Measurements from ENCODE around the gene LIFR.

DNA sequence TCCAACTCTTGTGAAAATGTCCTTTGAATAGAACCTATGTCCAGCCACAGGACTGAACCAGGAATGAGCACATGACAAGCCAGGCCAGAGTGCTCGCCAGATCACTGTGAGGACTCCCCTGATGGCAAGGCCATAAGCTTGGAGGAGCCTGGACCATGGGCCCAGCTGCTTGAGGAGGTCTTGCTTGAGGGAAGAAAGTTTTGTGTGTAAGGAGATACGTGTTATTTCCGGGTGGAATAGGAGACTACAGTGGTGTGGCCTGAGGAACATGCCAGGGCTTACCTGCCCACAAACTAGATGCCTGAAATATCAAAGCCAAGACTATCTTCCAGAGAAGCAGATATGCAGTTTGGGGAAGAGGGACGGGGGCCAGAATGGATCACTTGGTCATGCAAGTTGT is 84.7 kb downstream of the LIFR start:
- TF ChIP-seq, protein P1, sequence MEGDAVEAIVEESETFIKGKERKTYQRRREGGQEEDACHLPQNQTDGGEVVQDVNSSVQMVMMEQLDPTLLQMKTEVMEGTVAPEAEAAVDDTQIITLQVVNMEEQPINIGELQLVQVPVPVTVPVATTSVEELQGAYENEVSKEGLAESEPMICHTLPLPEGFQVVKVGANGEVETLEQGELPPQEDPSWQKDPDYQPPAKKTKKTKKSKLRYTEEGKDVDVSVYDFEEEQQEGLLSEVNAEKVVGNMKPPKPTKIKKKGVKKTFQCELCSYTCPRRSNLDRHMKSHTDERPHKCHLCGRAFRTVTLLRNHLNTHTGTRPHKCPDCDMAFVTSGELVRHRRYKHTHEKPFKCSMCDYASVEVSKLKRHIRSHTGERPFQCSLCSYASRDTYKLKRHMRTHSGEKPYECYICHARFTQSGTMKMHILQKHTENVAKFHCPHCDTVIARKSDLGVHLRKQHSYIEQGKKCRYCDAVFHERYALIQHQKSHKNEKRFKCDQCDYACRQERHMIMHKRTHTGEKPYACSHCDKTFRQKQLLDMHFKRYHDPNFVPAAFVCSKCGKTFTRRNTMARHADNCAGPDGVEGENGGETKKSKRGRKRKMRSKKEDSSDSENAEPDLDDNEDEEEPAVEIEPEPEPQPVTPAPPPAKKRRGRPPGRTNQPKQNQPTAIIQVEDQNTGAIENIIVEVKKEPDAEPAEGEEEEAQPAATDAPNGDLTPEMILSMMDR (IDR thresholded peaks at IDR 0.05): no peak
- TF ChIP-seq, protein P2, sequence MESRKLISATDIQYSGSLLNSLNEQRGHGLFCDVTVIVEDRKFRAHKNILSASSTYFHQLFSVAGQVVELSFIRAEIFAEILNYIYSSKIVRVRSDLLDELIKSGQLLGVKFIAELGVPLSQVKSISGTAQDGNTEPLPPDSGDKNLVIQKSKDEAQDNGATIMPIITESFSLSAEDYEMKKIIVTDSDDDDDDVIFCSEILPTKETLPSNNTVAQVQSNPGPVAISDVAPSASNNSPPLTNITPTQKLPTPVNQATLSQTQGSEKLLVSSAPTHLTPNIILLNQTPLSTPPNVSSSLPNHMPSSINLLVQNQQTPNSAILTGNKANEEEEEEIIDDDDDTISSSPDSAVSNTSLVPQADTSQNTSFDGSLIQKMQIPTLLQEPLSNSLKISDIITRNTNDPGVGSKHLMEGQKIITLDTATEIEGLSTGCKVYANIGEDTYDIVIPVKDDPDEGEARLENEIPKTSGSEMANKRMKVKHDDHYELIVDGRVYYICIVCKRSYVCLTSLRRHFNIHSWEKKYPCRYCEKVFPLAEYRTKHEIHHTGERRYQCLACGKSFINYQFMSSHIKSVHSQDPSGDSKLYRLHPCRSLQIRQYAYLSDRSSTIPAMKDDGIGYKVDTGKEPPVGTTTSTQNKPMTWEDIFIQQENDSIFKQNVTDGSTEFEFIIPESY (IDR thresholded peaks at IDR 0.05; ENCODE audit: borderline replicate concordance, low read depth): no peak
- TF ChIP-seq REST (IDR thresholded peaks at IDR 0.05; ENCODE audit: low read depth, low read length) (no peak), TAF1 (IDR thresholded peaks at IDR 0.05; ENCODE audit: borderline replicate concordance, low read depth, low read length) (no peak), EZH2phosphoT487 (IDR thresholded peaks at IDR 0.05; ENCODE audit: borderline replicate concordance, low read depth) (no peak), MAX (IDR thresholded peaks at IDR 0.05; ENCODE audit: low read depth) (no peak), JUND (IDR thresholded peaks at IDR 0.05) (no peak), EP300 (IDR thresholded peaks at IDR 0.05; ENCODE audit: borderline replicate concordance in 1 of 2, low read depth in 1 of 2, low read length in 1 of 2) (no peak), SIN3A (IDR thresholded peaks at IDR 0.05; ENCODE audit: borderline replicate concordance, low read depth, low read length) (no peak), GABPA (IDR thresholded peaks at IDR 0.05; ENCODE audit: low read depth) (no peak), POLR2AphosphoS5 (IDR thresholded peaks at IDR 0.05; ENCODE audit: low read depth, low read length) (no peak)
- TF ChIP-seq, protein P3, sequence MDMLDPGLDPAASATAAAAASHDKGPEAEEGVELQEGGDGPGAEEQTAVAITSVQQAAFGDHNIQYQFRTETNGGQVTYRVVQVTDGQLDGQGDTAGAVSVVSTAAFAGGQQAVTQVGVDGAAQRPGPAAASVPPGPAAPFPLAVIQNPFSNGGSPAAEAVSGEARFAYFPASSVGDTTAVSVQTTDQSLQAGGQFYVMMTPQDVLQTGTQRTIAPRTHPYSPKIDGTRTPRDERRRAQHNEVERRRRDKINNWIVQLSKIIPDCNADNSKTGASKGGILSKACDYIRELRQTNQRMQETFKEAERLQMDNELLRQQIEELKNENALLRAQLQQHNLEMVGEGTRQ (IDR thresholded peaks at IDR 0.05; ENCODE audit: borderline replicate concordance, low read depth, low read length): no peak
- TF ChIP-seq, protein P4, sequence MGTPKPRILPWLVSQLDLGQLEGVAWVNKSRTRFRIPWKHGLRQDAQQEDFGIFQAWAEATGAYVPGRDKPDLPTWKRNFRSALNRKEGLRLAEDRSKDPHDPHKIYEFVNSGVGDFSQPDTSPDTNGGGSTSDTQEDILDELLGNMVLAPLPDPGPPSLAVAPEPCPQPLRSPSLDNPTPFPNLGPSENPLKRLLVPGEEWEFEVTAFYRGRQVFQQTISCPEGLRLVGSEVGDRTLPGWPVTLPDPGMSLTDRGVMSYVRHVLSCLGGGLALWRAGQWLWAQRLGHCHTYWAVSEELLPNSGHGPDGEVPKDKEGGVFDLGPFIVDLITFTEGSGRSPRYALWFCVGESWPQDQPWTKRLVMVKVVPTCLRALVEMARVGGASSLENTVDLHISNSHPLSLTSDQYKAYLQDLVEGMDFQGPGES (IDR thresholded peaks at IDR 0.05; ENCODE audit: low read depth, low read length): no peak

Measured in SK-N-SH (cell line).